MCF 10A (cell line): ENCODE measurements around the gene ABCB10. TPM values are rescaled to one million over a fixed set of nuclear protein-coding genes. Genes with fewer than 3 reads are reported as not detected.

ENCODE experiments used
- BruUV-seq: library from RNA; stranded (reverse); fragments of 400-500 nt; replicated peaks from 2 replicates; lab custom pipeline; 2021; lab: Mats Ljungman, UMichigan
- CTCF ChIA-PET: fragments of 300-600 bp; sonication (Branson Sonifier 250); formaldehyde crosslinking; extraction: SDS; loops from one replicate; lab custom pipeline; 2021; ENCODE audit warnings: antibody characterized with exemption, inconsistent platforms; lab: Yijun Ruan, JAX
- POLR2A ChIA-PET: fragments of 300-600, 350-650 bp; sonication (Branson Sonifier 250); formaldehyde crosslinking; extraction: SDS; loops from one replicate; lab custom pipeline; 2020; ENCODE audit warnings: antibody characterized with exemption, inconsistent platforms; lab: Yijun Ruan, JAX
- DNase-seq: peaks from one replicate; pipeline ENCODE4 v3.0.0-alpha.2; 2018; ENCODE audit not compliant: unreplicated experiment
- H3K27ac Mint-ChIP-seq: one replicate; pipeline ENCODE4 v1.8.0; 2022; ENCODE audit warnings: mild to moderate bottlenecking, low read depth, mixed read lengths; ENCODE audit not compliant: unreplicated experiment
- H3K27me3 Mint-ChIP-seq: one replicate; pipeline ENCODE4 v1.8.0; 2022; ENCODE audit warnings: mixed read lengths; ENCODE audit not compliant: insufficient read depth, unreplicated experiment
- H3K36me3 Mint-ChIP-seq: one replicate; pipeline ENCODE4 v1.8.0; 2022; ENCODE audit warnings: mild to moderate bottlenecking, moderate library complexity, mixed read lengths; ENCODE audit not compliant: insufficient read depth, unreplicated experiment
- H3K4me1 Mint-ChIP-seq: one replicate; pipeline ENCODE4 v1.8.0; 2022; ENCODE audit warnings: mixed read lengths; ENCODE audit not compliant: insufficient read depth, unreplicated experiment
- H3K4me3 Mint-ChIP-seq: one replicate; pipeline ENCODE4 v1.8.0; 2022; ENCODE audit warnings: mild to moderate bottlenecking, moderate library complexity, mixed read lengths; ENCODE audit not compliant: unreplicated experiment
- H3K9me3 Mint-ChIP-seq: one replicate; pipeline ENCODE4 v1.8.0; 2022; ENCODE audit warnings: mixed read lengths; ENCODE audit not compliant: unreplicated experiment
- intact Hi-C: fragments of 100-400 bp; cut with micrococcal nuclease; formaldehyde crosslinking; loops from 2 replicates; pipeline ENCODE4 v1.14.1; 2022
- total RNA-seq: library from RNA; stranded (reverse); gene quantifications from 2 replicates; pipeline ENCODE4 v1.2.3, GENCODE V29; 2022
- TF ChIP-seq, protein P1 (sequence below): fragments of 200-600 bp; IDR thresholded peaks from one replicate; pipeline ENCODE4 v1.8.0; 2022; ENCODE audit warnings: antibody characterized with exemption, mild to moderate bottlenecking; ENCODE audit not compliant: unreplicated experiment

The ABCB10 gene
- total RNA-seq, 1 experiment from 2014 or later = 34.8 TPM

DNA sequence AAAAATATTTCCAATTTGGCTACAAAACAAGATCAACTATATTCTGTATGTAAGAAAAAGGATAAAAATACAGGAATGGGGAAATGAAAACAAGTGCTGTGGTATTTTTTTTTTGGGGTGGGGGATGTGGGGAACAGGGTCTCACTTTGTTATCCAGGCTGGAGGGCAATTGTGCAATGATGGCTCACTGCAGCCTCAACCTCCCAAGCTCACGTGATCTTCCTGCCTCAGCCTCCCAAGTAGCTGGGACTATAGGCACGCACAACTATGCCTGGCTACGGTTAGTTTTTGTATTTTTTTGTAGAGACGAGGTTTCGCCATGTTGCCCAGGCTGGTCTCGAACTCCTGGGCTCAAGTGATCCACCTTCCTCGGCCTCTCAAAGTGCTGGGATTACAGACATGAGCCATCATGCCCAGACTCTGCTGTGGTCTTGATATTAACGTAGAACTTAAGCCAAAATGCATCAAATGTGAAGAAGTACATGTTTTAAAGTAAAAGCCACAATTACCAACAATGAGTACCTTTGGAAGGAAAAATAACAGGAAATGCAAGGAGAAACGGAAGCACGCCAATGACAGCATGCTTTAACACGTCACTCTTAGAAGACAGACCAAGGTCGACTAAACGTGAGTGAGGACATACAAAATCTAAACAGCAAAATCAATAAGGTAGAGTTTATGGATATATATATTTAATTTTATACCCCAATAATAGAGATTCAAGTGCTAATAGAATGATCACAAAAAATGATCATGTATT is 8.8 kb upstream of the ABCB10 start:
- Mint-ChIP-seq H3K9me3 (no peaks in the 10 kb centered on the region), H3K27me3 (no peaks in the 10 kb centered on the region), H3K27ac (no peak overlapping the region), H3K4me1 (no peaks in the 10 kb centered on the region), H3K4me3 (no peak overlapping the region), H3K36me3 (no peaks in the 10 kb centered on the region)
- no TSS peak for BruUV-seq
- no peak for DNase-seq
- TF ChIP-seq, protein P1, sequence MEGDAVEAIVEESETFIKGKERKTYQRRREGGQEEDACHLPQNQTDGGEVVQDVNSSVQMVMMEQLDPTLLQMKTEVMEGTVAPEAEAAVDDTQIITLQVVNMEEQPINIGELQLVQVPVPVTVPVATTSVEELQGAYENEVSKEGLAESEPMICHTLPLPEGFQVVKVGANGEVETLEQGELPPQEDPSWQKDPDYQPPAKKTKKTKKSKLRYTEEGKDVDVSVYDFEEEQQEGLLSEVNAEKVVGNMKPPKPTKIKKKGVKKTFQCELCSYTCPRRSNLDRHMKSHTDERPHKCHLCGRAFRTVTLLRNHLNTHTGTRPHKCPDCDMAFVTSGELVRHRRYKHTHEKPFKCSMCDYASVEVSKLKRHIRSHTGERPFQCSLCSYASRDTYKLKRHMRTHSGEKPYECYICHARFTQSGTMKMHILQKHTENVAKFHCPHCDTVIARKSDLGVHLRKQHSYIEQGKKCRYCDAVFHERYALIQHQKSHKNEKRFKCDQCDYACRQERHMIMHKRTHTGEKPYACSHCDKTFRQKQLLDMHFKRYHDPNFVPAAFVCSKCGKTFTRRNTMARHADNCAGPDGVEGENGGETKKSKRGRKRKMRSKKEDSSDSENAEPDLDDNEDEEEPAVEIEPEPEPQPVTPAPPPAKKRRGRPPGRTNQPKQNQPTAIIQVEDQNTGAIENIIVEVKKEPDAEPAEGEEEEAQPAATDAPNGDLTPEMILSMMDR = no peak
- ChIA-PET POLR2A (no interaction called here), CTCF (interaction anchor here (0.6 kb wide), 1 partner anchor 8 kb away, joined by 3 read pairs; no protein-coding TSS in a partner anchor)
- intact Hi-C loops = no loop called here

DNA sequence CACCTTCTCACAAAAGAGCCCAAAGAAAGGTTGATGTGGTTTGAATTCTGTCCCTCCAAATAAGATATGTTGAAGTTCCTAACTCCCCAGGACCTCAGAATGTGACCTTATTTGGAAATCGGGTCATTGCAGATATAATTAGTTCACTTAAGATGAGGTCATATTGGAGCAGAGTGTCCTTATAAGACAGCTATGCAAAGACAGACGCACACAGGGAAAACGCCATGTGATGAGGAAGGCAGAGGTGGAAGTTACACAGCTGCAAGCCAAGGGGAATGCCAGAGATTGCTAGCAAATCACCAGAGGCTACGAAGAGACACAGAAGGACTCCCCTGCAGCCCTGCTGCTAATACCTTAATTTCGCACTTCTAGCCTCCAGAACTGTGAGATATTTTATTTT is 5.2 kb upstream of the ABCB10 start:
- Mint-ChIP-seq H3K27ac (no peak overlapping the region), H3K4me3 (no peak overlapping the region), H3K27me3 (no peaks in the 10 kb centered on the region), H3K36me3 (peaks cover 6% of the 10 kb centered on the region), H3K4me1 (peaks cover 6% of the 10 kb centered on the region), H3K9me3 (no peaks in the 10 kb centered on the region)
- BruUV-seq = no TSS peak
- DNase-seq = no peak
- intact Hi-C loops = no loop called here
- POLR2A ChIA-PET = interaction anchor here (0.6 to 3.2 kb wide), 12 partner anchors 8 to 63 kb away, joined by 3 to 23 read pairs (median 4); partner anchors contain the start of gene NUP133
- CTCF ChIA-PET = interaction anchor here (0.6 to 1.2 kb wide), 3 partner anchors 57 to 688 kb away, joined by 3 to 4 read pairs (median 3); no protein-coding TSS in a partner anchor
- TF ChIP-seq, protein P1 = no peak

DNA sequence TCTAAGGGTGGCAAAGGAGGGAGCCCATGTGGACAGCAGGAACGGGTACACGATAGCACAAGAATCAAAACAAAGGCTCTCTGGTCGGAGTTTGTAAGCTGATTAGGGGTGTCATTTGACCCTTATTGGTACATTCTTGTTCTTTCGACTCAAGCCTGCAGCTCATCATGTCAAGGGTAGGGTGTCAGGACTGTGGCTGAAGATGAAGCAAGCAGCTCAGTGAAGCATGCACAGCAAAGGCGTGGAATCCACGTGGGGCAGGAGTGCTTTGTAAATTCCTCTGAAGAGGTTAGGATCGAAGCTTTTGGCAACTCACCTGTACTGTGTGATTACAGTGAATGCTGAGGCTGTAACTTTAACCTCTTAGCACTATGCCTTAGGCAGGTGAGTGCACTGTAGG is 4.7 kb upstream of the ABCB10 start:
- H3K27me3 Mint-ChIP-seq = no peaks in the 10 kb centered on the region
- no peak for DNase-seq
- POLR2A ChIA-PET = interaction anchor here (0.6 to 3.2 kb wide), 11 partner anchors 9 to 64 kb away, joined by 3 to 23 read pairs (median 3); partner anchors contain the start of gene NUP133
- H3K4me3 Mint-ChIP-seq = no peak overlapping the region
- H3K9me3 Mint-ChIP-seq = no peaks in the 10 kb centered on the region
- H3K27ac Mint-ChIP-seq = no peak overlapping the region
- intact Hi-C loops = no loop called here
- H3K36me3 Mint-ChIP-seq = peaks cover 6% of the 10 kb centered on the region
- H3K4me1 Mint-ChIP-seq = peaks cover 6% of the 10 kb centered on the region
- TF ChIP-seq, protein P1 = no peak
- CTCF ChIA-PET = interaction anchor here (0.6 to 1.1 kb wide), 3 partner anchors 35 to 896 kb away, joined by 3 to 4 read pairs (median 3); no protein-coding TSS in a partner anchor
- BruUV-seq = no TSS peak

GRCh38 chr1:229562686-229563085 is 4.2 kb upstream of the ABCB10 start:
- POLR2A ChIA-PET = interaction anchor here (0.6 to 3.2 kb wide), 5 partner anchors 17 to 62 kb away, joined by 3 to 23 read pairs (median 4); no protein-coding TSS in a partner anchor
- no peak overlapping the region for H3K27ac Mint-ChIP-seq

More at GRCh38 chr1:229562686-229563085, 4.2 kb upstream of the ABCB10 start:
- TF ChIP-seq, protein P1 = no peak
- Mint-ChIP-seq H3K4me1 (peaks cover 6% of the 10 kb centered on the region), H3K9me3 (no peaks in the 10 kb centered on the region), H3K4me3 (no peak overlapping the region), H3K27me3 (no peaks in the 10 kb centered on the region), H3K36me3 (peaks cover 6% of the 10 kb centered on the region)
- CTCF ChIA-PET = interaction anchor here (0.5 to 1.1 kb wide), 4 partner anchors 35 to 896 kb away, joined by 3 to 4 read pairs (median 3); no protein-coding TSS in a partner anchor
- intact Hi-C loops = no loop called here
- DNase-seq = no peak
- BruUV-seq = no TSS peak
